ENCODE measurements around the gene CDC37L1.

The CDC37L1 gene

DNA sequence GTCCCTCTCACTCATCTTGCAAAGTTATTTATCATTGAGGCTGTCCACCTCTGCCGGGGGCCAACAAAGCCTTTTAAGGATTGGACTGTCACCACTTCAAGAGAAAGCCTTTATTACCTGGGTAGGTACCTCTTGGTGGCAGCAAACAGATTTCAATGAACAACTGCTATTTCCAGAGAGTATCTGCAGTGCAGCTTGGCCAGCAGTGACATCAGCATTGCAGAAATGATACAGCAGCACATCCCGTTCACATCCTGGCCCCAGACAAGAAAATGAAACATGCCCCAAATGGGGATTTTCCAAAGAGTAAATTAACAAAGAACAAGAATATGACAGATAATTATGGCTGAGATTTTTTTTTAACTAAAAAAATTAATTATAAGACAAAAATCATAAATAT is 10.8 kb upstream of the CDC37L1 start:
- WGBS, 2 experiments (ENCODE audit: insufficient coverage in 2 of 2) = 71 to 88% methylated on average over 1 of the region's 2 CpGs
- no peaks in the 10 kb centered on the region for H3K36me3 ChIP-seq (ENCODE audit: control insufficient read depth, insufficient read depth, low read length)
- H3K27ac ChIP-seq (ENCODE audit: low read depth, low read length, severe bottlenecking) = no peak overlapping the region
- peaks cover 12% of the 10 kb centered on the region for H3K4me1 ChIP-seq (ENCODE audit: control insufficient read depth, insufficient read depth, low read length, poor library complexity, severe bottlenecking)
- H3K9me3 ChIP-seq (ENCODE audit: control insufficient read depth, low read length) = no peaks in the 10 kb centered on the region
- no peak overlapping the region for H3K4me3 ChIP-seq (ENCODE audit: extremely low read depth, insufficient read depth, low read length, poor library complexity, severe bottlenecking)

GRCh38 chr9:4669890-4670289 is 9.5 kb upstream of the CDC37L1 start:
- Histone ChIP-seq H3K9me3 (ENCODE audit: control insufficient read depth, low read length) (no peaks in the 10 kb centered on the region), H3K27ac (ENCODE audit: low read depth, low read length, severe bottlenecking) (no peak overlapping the region), H3K4me3 (ENCODE audit: extremely low read depth, insufficient read depth, low read length, poor library complexity, severe bottlenecking) (no peak overlapping the region), H3K36me3 (ENCODE audit: control insufficient read depth, insufficient read depth, low read length) (no peaks in the 10 kb centered on the region), H3K4me1 (ENCODE audit: control insufficient read depth, insufficient read depth, low read length, poor library complexity, severe bottlenecking) (peaks cover 8% of the 10 kb centered on the region)

GRCh38 chr9:4670591-4670990 is 8.8 kb upstream of the CDC37L1 start:
- Histone ChIP-seq H3K36me3 (ENCODE audit: control insufficient read depth, insufficient read depth, low read length) (no peaks in the 10 kb centered on the region), H3K4me3 (ENCODE audit: extremely low read depth, insufficient read depth, low read length, poor library complexity, severe bottlenecking) (no peak overlapping the region), H3K27ac (ENCODE audit: low read depth, low read length, severe bottlenecking) (no peak overlapping the region), H3K4me1 (ENCODE audit: control insufficient read depth, insufficient read depth, low read length, poor library complexity, severe bottlenecking) (peaks cover 1% of the 10 kb centered on the region), H3K9me3 (ENCODE audit: control insufficient read depth, low read length) (no peaks in the 10 kb centered on the region)
- WGBS, 2 experiments (ENCODE audit: insufficient coverage in 2 of 2) = no CpG with 5 or more reads among the region's 3 CpGs

DNA sequence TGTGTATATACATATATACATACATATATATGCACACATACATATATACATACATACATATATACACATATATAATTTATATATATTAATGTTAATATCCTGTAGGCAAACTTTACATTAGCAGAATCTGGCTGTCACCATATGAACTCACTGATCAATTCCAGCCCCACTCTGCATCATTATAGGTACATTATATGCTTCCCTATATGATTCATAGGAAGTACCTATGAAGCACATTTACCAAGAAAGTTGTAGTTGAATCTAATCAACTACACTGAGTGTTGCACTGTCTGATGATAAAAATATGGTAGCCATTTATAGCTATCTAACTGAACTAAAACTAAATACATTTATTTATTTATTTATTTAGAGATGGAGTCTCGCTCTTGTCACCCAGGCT is 7.6 kb upstream of the CDC37L1 start:
- Histone ChIP-seq H3K4me1 (ENCODE audit: control insufficient read depth, insufficient read depth, low read length, poor library complexity, severe bottlenecking) (no peaks in the 10 kb centered on the region), H3K4me3 (ENCODE audit: extremely low read depth, insufficient read depth, low read length, poor library complexity, severe bottlenecking) (no peak overlapping the region), H3K9me3 (ENCODE audit: control insufficient read depth, low read length) (no peaks in the 10 kb centered on the region), H3K27ac (ENCODE audit: low read depth, low read length, severe bottlenecking) (no peak overlapping the region), H3K36me3 (ENCODE audit: control insufficient read depth, insufficient read depth, low read length) (no peaks in the 10 kb centered on the region)
- WGBS, 2 experiments (ENCODE audit: insufficient coverage in 2 of 2) = 86 to 100% methylated on average over 1 of the region's 1 CpG

DNA sequence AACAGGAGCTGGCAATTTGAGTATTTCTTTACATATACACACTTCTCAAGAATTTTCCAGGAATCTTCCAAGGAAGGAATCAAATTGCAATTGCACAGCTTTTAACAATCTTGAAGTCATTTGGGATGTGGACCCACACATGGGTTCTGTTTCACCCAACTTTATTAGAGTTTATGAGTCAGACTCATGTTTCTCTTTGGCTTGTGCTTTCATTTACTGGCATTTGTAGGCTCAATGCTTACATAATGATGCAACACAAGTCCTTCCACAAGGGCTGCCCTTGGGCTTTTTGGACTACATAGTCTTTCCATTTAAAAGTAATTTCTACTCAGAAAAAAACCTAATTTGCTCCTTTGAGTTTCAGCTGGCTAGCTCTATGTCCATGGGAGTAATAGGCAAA is 4.6 kb upstream of the CDC37L1 start:
- H3K4me3 ChIP-seq (ENCODE audit: extremely low read depth, insufficient read depth, low read length, poor library complexity, severe bottlenecking) = no peak overlapping the region
- peaks cover 7% of the 10 kb centered on the region for H3K4me1 ChIP-seq (ENCODE audit: control insufficient read depth, insufficient read depth, low read length, poor library complexity, severe bottlenecking)
- no peak overlapping the region for H3K27ac ChIP-seq (ENCODE audit: low read depth, low read length, severe bottlenecking)
- H3K36me3 ChIP-seq (ENCODE audit: control insufficient read depth, insufficient read depth, low read length) = no peaks in the 10 kb centered on the region
- H3K9me3 ChIP-seq (ENCODE audit: control insufficient read depth, low read length) = no peaks in the 10 kb centered on the region

DNA sequence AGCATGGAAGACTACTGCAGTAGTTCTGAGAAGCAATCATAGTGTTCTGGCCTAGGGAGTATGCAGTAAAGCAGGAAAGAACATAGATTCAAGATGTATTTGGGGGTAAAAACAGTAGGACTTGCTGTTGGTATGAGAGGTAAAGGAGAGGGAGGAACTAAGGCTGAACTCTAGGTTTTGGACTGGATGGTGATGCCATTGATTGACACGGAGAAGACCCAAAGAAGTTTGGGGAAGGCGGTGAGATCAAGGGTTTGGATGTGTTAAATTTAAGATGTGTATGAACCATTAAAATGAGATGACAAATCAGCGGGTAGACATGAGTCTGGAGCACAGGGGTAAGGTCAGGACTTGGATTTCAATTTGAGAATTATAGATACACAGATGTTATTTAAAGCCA is 2.0 kb upstream of the CDC37L1 start:
- WGBS, 2 experiments (ENCODE audit: insufficient coverage in 2 of 2) = 90 to 93% methylated on average over 2 to 3 of the region's 3 CpGs
- no peak overlapping the region for H3K27ac ChIP-seq (ENCODE audit: low read depth, low read length, severe bottlenecking)
- H3K4me3 ChIP-seq (ENCODE audit: extremely low read depth, insufficient read depth, low read length, poor library complexity, severe bottlenecking) = no peak overlapping the region
- H3K4me1 ChIP-seq (ENCODE audit: control insufficient read depth, insufficient read depth, low read length, poor library complexity, severe bottlenecking) = peaks cover 7% of the 10 kb centered on the region
- no peaks in the 10 kb centered on the region for H3K9me3 ChIP-seq (ENCODE audit: control insufficient read depth, low read length)
- H3K36me3 ChIP-seq (ENCODE audit: control insufficient read depth, insufficient read depth, low read length) = no peaks in the 10 kb centered on the region

GRCh38 chr9:4678679-4679267 is 596 bp upstream of the CDC37L1 start:
- peaks cover 5% of the 10 kb centered on the region for H3K36me3 ChIP-seq (ENCODE audit: control insufficient read depth, insufficient read depth, low read length)
- H3K27ac ChIP-seq (ENCODE audit: low read depth, low read length, severe bottlenecking) = peak overlapping the region; percentile 93
- 0 to 7% methylated on average over 2 to 4 of the region's 16 CpGs for WGBS, 2 experiments (ENCODE audit: insufficient coverage in 2 of 2)
- peaks cover 7% of the 10 kb centered on the region for H3K4me1 ChIP-seq (ENCODE audit: control insufficient read depth, insufficient read depth, low read length, poor library complexity, severe bottlenecking)
- no peaks in the 10 kb centered on the region for H3K9me3 ChIP-seq (ENCODE audit: control insufficient read depth, low read length)
- H3K4me3 ChIP-seq (ENCODE audit: extremely low read depth, insufficient read depth, low read length, poor library complexity, severe bottlenecking) = peak overlapping the region; percentile 80

GRCh38 chr9:4680173-4680525 is 780 bp downstream of the CDC37L1 start:
- H3K36me3 ChIP-seq (ENCODE audit: control insufficient read depth, insufficient read depth, low read length) = peaks cover 10% of the 10 kb centered on the region
- H3K9me3 ChIP-seq (ENCODE audit: control insufficient read depth, low read length) = no peaks in the 10 kb centered on the region
- WGBS, 2 experiments (ENCODE audit: insufficient coverage in 2 of 2) = 3 to 4% methylated on average over 8 to 9 of the region's 10 CpGs
- peaks cover 7% of the 10 kb centered on the region for H3K4me1 ChIP-seq (ENCODE audit: control insufficient read depth, insufficient read depth, low read length, poor library complexity, severe bottlenecking)
- peak overlapping the region; percentile 80 for H3K4me3 ChIP-seq (ENCODE audit: extremely low read depth, insufficient read depth, low read length, poor library complexity, severe bottlenecking)
- peak overlapping the region; percentile 93 for H3K27ac ChIP-seq (ENCODE audit: low read depth, low read length, severe bottlenecking)

DNA sequence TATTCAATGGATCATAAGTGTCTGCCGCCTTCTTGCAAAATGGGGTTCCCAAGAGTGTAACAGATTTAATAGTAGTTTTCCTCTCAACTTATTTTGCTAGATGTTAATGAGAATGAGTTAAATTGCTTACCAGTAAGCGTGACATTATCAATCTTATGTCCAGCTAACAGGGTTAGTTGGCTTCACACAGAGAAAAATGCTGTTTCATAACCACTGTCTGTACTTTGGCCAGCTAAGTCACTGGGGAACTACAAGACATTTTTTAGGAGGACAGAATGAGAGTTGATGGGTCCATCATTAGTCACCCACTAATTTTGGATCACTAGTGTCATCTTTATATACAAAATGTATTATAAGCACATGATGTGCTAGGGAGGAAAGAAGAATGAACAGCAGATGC is 1.4 kb downstream of the CDC37L1 start:
- no peaks in the 10 kb centered on the region for H3K9me3 ChIP-seq (ENCODE audit: control insufficient read depth, low read length)
- WGBS, 2 experiments (ENCODE audit: insufficient coverage in 2 of 2) = 80% methylated on average over 1 of the region's 2 CpGs; no CpG with 5 or more reads in 1 of the 2 experiments
- H3K36me3 ChIP-seq (ENCODE audit: control insufficient read depth, insufficient read depth, low read length) = peaks cover 13% of the 10 kb centered on the region
- H3K27ac ChIP-seq (ENCODE audit: low read depth, low read length, severe bottlenecking) = no peak overlapping the region
- peak overlapping the region; percentile 80 for H3K4me3 ChIP-seq (ENCODE audit: extremely low read depth, insufficient read depth, low read length, poor library complexity, severe bottlenecking)
- H3K4me1 ChIP-seq (ENCODE audit: control insufficient read depth, insufficient read depth, low read length, poor library complexity, severe bottlenecking) = peaks cover 7% of the 10 kb centered on the region

GRCh38 chr9:4684820-4685219 is 5.5 kb downstream of the CDC37L1 start:
- WGBS, 2 experiments (ENCODE audit: insufficient coverage in 2 of 2) = 85 to 95% methylated on average over 4 of the region's 4 CpGs
- no peaks in the 10 kb centered on the region for H3K9me3 ChIP-seq (ENCODE audit: control insufficient read depth, low read length)
- H3K27ac ChIP-seq (ENCODE audit: low read depth, low read length, severe bottlenecking) = no peak overlapping the region
- H3K4me1 ChIP-seq (ENCODE audit: control insufficient read depth, insufficient read depth, low read length, poor library complexity, severe bottlenecking) = no peaks in the 10 kb centered on the region
- H3K4me3 ChIP-seq (ENCODE audit: extremely low read depth, insufficient read depth, low read length, poor library complexity, severe bottlenecking) = no peak overlapping the region
- H3K36me3 ChIP-seq (ENCODE audit: control insufficient read depth, insufficient read depth, low read length) = peaks cover 32% of the 10 kb centered on the region

GRCh38 chr9:4686112-4686511 is 6.7 kb downstream of the CDC37L1 start:
- Histone ChIP-seq H3K27ac (ENCODE audit: low read depth, low read length, severe bottlenecking) (no peak overlapping the region), H3K4me1 (ENCODE audit: control insufficient read depth, insufficient read depth, low read length, poor library complexity, severe bottlenecking) (no peaks in the 10 kb centered on the region), H3K4me3 (ENCODE audit: extremely low read depth, insufficient read depth, low read length, poor library complexity, severe bottlenecking) (no peak overlapping the region), H3K36me3 (ENCODE audit: control insufficient read depth, insufficient read depth, low read length) (peaks cover 44% of the 10 kb centered on the region), H3K9me3 (ENCODE audit: control insufficient read depth, low read length) (no peaks in the 10 kb centered on the region)
- 92 to 95% methylated on average over 3 of the region's 4 CpGs for WGBS, 2 experiments (ENCODE audit: insufficient coverage in 2 of 2)
